MM.1S (cell line): Measurements from ENCODE around the gene LDAF1.

Source experiments
- DNase-seq: peaks from one replicate; pipeline ENCODE4 v3.0.0-alpha.2; 2015
- H2AFZ ChIP-seq: fragments of 300-600 bp; sonication (generic); 2 replicates; pipeline ENCODE4 v1.6.0; 2016; ENCODE audit warnings: antibody characterized with exemption, low read length
- H3F3A ChIP-seq: fragments of 300-600 bp; sonication (generic); 2 replicates; pipeline ENCODE4 v1.6.1; 2016; ENCODE audit warnings: mild to moderate bottlenecking, antibody characterized with exemption, low read length, moderate library complexity, mixed read lengths; ENCODE audit not compliant: insufficient read depth
- H3K27ac ChIP-seq: fragments of 300-600 bp; sonication (generic); 2 replicates; pipeline ENCODE4 v1.5.1; 2016; ENCODE audit warnings: mild to moderate bottlenecking, low read length
- H3K27me3 ChIP-seq: fragments of 300-600 bp; sonication (generic); replicated peaks from 2 replicates; pipeline ENCODE4 v1.6.0; 2016; ENCODE audit warnings: low read length; ENCODE audit not compliant: insufficient read depth
- H3K36me3 ChIP-seq: fragments of 300-600 bp; sonication (generic); replicated peaks from 2 replicates; pipeline ENCODE4 v1.6.1; 2016; ENCODE audit warnings: mild to moderate bottlenecking, low read length, mixed read lengths; ENCODE audit not compliant: insufficient read depth
- H3K4me1 ChIP-seq: fragments of 300-600 bp; sonication (generic); 2 replicates; pipeline ENCODE4 v1.6.1; 2016; ENCODE audit warnings: low read length, mixed read lengths
- H3K4me2 ChIP-seq: fragments of 300-600 bp; sonication (generic); 2 replicates; pipeline ENCODE4 v1.6.0; 2016; ENCODE audit warnings: low read depth, low read length
- H3K4me3 ChIP-seq: fragments of 300-600 bp; sonication (generic); 2 replicates; pipeline ENCODE4 v1.5.1; 2016; ENCODE audit warnings: low read length, mixed read lengths
- H3K79me2 ChIP-seq: fragments of 300-600 bp; sonication (generic); 2 replicates; pipeline ENCODE4 v1.6.1; 2016; ENCODE audit warnings: mixed run types, low read length, mixed read lengths
- H3K9ac ChIP-seq: fragments of 300-600 bp; sonication (generic); 2 replicates; pipeline ENCODE4 v1.6.1; 2016; ENCODE audit warnings: low read length, mixed read lengths
- H3K9me2 ChIP-seq: fragments of 300-600 bp; sonication (generic); replicated peaks from 2 replicates; pipeline ENCODE4 v1.6.1; 2016; ENCODE audit warnings: mild to moderate bottlenecking, low read length, mixed read lengths; ENCODE audit not compliant: insufficient read depth
- H3K9me3 ChIP-seq: fragments of 300-600 bp; sonication (generic); replicated peaks from 2 replicates; pipeline ENCODE4 v1.6.1; 2016; ENCODE audit warnings: mild to moderate bottlenecking, low read length, mixed read lengths; ENCODE audit not compliant: insufficient read depth
- H4K20me1 ChIP-seq: fragments of 300-600 bp; sonication (generic); 2 replicates; pipeline ENCODE4 v1.6.1; 2016; ENCODE audit warnings: mild to moderate bottlenecking, low read length, moderate library complexity, mixed read lengths; ENCODE audit not compliant: insufficient read depth
- CTCF ChIP-seq: fragments of 300-600 bp; sonication (generic); IDR thresholded peaks from 2 replicates; pipeline ENCODE4 v1.5.1; 2016; ENCODE audit warnings: antibody characterized with exemption, low read length, mixed read lengths
- EZH2 ChIP-seq: fragments of 300-600 bp; sonication (generic); optimal IDR thresholded peaks from 2 replicates; pipeline ENCODE3; 2017; ENCODE audit warnings: low read depth, mild to moderate bottlenecking, antibody characterized with exemption, low read length, mixed read lengths
- EZH2phosphoT487 ChIP-seq: fragments of 300-600 bp; sonication (generic); IDR thresholded peaks from 2 replicates; pipeline ENCODE4 v1.6.1; 2018; ENCODE audit warnings: antibody characterized with exemption, low read length

Gene LDAF1

DNA sequence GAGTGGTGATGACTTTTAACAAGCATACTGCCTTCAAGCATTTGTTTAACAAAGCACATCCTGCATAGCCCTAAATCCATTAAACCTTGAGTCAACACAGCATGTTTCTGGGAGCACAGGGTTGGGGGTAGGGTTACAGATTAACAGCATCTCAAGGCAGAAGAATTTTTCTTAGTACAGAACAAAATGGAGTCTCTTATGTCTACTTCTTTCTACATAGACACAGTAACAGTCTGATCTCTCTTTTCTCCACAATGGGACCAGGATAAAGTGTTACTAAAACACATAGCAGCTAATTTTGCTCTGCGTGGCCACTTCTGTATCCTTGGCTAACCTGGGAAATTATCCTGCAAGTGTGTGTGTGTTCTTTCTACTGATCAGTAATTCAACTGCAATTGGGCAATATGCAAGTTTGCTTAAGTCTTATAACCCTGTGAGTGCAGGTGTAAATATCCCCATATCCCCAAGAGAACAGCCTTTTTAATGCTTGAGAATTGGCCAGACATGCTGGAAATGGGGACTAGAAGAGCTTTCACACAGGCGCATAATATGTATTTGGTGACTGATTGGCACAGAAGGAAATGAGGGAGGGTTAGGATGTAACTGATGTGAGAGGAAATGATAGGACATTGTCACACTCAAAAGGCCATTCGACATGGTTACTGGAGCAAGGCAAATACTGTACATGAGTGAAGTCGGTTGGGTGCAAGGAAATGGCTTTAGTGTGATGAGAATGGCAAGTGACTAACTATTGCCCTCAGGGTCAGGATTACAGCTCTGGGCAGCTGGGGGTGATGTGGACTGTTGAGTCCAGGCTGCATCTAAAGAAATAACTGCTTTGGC is 64.2 kb downstream of the LDAF1 start:
- no peak for DNase-seq
- H3K9me2 ChIP-seq = no peaks in the 10 kb centered on the region
- no peaks in the 10 kb centered on the region for H4K20me1 ChIP-seq
- no peak overlapping the region for H3K27ac ChIP-seq
- TF ChIP-seq CTCF (no peak), EZH2phosphoT487 (no peak), EZH2 (no peak)
- no peak overlapping the region for H3K4me3 ChIP-seq
- no peak overlapping the region for H3K4me2 ChIP-seq
- H3K36me3 ChIP-seq = no peaks in the 10 kb centered on the region
- no peaks in the 10 kb centered on the region for H3F3A ChIP-seq
- H2AFZ ChIP-seq = no peak overlapping the region
- no peaks in the 10 kb centered on the region for H3K79me2 ChIP-seq
- H3K9me3 ChIP-seq = no peaks in the 10 kb centered on the region
- no peaks in the 10 kb centered on the region for H3K27me3 ChIP-seq
- no peaks in the 10 kb centered on the region for H3K4me1 ChIP-seq
- no peak overlapping the region for H3K9ac ChIP-seq

- Histone ChIP-seq H3F3A (no peaks in the 10 kb centered on the region), H3K9ac (no peak overlapping the region), H3K4me3 (no peak overlapping the region), H3K79me2 (no peaks in the 10 kb centered on the region), H3K4me2 (no peak overlapping the region), H3K9me2 (no peaks in the 10 kb centered on the region), H2AFZ (no peak overlapping the region), H3K9me3 (no peaks in the 10 kb centered on the region), H3K36me3 (no peaks in the 10 kb centered on the region), H4K20me1 (no peaks in the 10 kb centered on the region), H3K27me3 (no peaks in the 10 kb centered on the region), H3K27ac (no peak overlapping the region), H3K4me1 (no peaks in the 10 kb centered on the region)
- no peak for TF ChIP-seq CTCF
- TF ChIP-seq EZH2 = no peak
- no peak for TF ChIP-seq EZH2phosphoT487
- DNase-seq = peak; percentile 28
These were observed 65.3 kb downstream of the LDAF1 start for GRCh38 chr16:21223787-21224186.

DNA sequence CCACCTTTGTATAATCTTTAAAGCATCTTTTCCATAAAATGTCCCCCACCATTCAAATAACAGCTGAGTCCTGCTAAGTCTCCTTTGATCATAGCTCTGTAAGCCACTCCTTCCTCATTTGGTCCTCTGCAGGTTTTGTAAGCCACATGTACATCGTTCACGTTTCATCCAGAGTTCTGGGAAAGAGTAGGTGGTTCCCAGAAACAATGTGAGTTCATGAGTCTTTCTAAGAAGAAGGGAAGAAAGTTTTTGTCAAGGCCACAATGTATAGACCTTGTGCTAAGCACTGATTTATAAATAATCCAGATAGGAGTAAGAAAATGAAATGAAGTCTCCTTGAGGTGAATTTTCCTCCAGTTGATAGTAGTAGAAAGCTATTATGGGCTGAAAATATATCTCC is 66.3 kb downstream of the LDAF1 start:
- Histone ChIP-seq H3K79me2 (no peaks in the 10 kb centered on the region), H3K27ac (no peak overlapping the region), H3K27me3 (no peaks in the 10 kb centered on the region), H3K4me1 (no peaks in the 10 kb centered on the region), H3K4me2 (no peak overlapping the region), H2AFZ (no peak overlapping the region), H3K9me2 (no peaks in the 10 kb centered on the region), H3K4me3 (no peak overlapping the region), H3K9ac (no peak overlapping the region), H3K36me3 (no peaks in the 10 kb centered on the region), H4K20me1 (no peaks in the 10 kb centered on the region), H3F3A (no peaks in the 10 kb centered on the region), H3K9me3 (no peaks in the 10 kb centered on the region)
- TF ChIP-seq EZH2 = no peak
- no peak for TF ChIP-seq EZH2phosphoT487
- no peak for TF ChIP-seq CTCF
- no peak for DNase-seq
